HL-60 (cell line): ENCODE data around the gene PNCK.

Experiments used
- GABPA ChIP-seq: IDR thresholded peaks from 2 replicates; pipeline ENCODE4 v1.6.1; 2012; ENCODE audit warnings: low read depth
- POLR2AphosphoS5 ChIP-seq: IDR thresholded peaks from 2 replicates; pipeline ENCODE4 v1.6.1; 2012; ENCODE audit warnings: low read depth
- SPI1 ChIP-seq: IDR thresholded peaks from 2 replicates; pipeline ENCODE4 v1.6.1; 2012; ENCODE audit warnings: low read depth, mild to moderate bottlenecking, borderline replicate concordance
- TF ChIP-seq, protein P1 (sequence below): IDR thresholded peaks from 2 replicates; pipeline ENCODE4 v1.6.1; 2012; ENCODE audit warnings: low read depth; ENCODE audit not compliant: insufficient replicate concordance
- TF ChIP-seq, protein P2 (sequence below): IDR thresholded peaks from one replicate; pipeline ENCODE4 v1.5.1; 2011; ENCODE audit warnings: low read length, control low read depth, inconsistent platforms; ENCODE audit not compliant: insufficient read depth

DNA sequence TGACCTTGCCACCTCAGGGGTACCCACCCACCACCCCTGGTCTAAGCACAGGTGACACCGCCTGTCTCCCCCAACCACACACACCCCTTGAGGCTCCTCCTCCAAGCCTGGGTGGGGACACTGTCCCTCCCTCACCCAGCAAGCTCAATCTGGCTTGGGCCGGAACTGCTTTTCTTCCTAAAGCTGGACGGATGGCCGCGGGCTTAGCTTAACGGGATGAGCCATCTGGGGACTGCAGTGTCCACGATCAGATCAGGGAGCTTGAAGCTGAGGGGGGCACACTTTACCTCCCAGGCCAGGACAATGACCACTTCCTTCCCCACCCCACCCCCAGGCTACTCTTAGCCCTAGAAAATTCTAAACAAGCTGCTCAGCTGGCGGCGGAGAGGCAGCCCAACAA lies 13.1 kb upstream of the PNCK start:
- TF ChIP-seq, protein P1, sequence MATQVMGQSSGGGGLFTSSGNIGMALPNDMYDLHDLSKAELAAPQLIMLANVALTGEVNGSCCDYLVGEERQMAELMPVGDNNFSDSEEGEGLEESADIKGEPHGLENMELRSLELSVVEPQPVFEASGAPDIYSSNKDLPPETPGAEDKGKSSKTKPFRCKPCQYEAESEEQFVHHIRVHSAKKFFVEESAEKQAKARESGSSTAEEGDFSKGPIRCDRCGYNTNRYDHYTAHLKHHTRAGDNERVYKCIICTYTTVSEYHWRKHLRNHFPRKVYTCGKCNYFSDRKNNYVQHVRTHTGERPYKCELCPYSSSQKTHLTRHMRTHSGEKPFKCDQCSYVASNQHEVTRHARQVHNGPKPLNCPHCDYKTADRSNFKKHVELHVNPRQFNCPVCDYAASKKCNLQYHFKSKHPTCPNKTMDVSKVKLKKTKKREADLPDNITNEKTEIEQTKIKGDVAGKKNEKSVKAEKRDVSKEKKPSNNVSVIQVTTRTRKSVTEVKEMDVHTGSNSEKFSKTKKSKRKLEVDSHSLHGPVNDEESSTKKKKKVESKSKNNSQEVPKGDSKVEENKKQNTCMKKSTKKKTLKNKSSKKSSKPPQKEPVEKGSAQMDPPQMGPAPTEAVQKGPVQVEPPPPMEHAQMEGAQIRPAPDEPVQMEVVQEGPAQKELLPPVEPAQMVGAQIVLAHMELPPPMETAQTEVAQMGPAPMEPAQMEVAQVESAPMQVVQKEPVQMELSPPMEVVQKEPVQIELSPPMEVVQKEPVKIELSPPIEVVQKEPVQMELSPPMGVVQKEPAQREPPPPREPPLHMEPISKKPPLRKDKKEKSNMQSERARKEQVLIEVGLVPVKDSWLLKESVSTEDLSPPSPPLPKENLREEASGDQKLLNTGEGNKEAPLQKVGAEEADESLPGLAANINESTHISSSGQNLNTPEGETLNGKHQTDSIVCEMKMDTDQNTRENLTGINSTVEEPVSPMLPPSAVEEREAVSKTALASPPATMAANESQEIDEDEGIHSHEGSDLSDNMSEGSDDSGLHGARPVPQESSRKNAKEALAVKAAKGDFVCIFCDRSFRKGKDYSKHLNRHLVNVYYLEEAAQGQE, result no peak
- TF ChIP-seq, protein P2, sequence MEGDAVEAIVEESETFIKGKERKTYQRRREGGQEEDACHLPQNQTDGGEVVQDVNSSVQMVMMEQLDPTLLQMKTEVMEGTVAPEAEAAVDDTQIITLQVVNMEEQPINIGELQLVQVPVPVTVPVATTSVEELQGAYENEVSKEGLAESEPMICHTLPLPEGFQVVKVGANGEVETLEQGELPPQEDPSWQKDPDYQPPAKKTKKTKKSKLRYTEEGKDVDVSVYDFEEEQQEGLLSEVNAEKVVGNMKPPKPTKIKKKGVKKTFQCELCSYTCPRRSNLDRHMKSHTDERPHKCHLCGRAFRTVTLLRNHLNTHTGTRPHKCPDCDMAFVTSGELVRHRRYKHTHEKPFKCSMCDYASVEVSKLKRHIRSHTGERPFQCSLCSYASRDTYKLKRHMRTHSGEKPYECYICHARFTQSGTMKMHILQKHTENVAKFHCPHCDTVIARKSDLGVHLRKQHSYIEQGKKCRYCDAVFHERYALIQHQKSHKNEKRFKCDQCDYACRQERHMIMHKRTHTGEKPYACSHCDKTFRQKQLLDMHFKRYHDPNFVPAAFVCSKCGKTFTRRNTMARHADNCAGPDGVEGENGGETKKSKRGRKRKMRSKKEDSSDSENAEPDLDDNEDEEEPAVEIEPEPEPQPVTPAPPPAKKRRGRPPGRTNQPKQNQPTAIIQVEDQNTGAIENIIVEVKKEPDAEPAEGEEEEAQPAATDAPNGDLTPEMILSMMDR, result no peak
- TF ChIP-seq GABPA, result no peak
- no peak for TF ChIP-seq POLR2AphosphoS5
- TF ChIP-seq SPI1, result no peak
